NK-92 treated with Interleukin-12 subunit alpha and Interleukin-12 subunit beta, amount 100 ng/mL, for 24 hours (cell line): ENCODE measurements around the gene TP53.
"Not testable (repeated sequence)": the region's sequence is repeated elsewhere in the genome, so short reads cannot be mapped to it uniquely, and the experiment has no call there.

Experiments
- DNase-seq: peaks from one replicate; lab custom pipeline; 2025; lab: John Stamatoyannopoulos, UW

The TP53 gene

GRCh38 chr17:7631398-7632380 is 55.6 kb downstream of the TP53 start:
- no peak for DNase-seq

- no peak for DNase-seq
These were observed 57.2 kb downstream of the TP53 start, which contains the start of gene SHBG for GRCh38 chr17:7629939-7630571. Gene SHBG (plus strand): TSS chr17:7630135. CDS start chr17:7630173, 38 bp downstream.

GRCh38 chr17:7627250-7628121 is 59.8 kb downstream of the TP53 start, which contains the start of gene SAT2:
Gene SAT2 (minus strand): TSS chr17:7627821. CDS start chr17:7627635, 186 bp downstream.
- peak; percentile 78 for DNase-seq

- no peak for DNase-seq
These were observed 60.4 kb downstream of the TP53 start for GRCh38 chr17:7626956-7627249.

GRCh38 chr17:7626307-7626706 is 61.0 kb downstream of the TP53 start:
- no peak for DNase-seq

GRCh38 chr17:7625749-7626148 is 61.5 kb downstream of the TP53 start:
- DNase-seq, result not testable (repeated sequence)

GRCh38 chr17:7623661-7624060 is 63.6 kb downstream of the TP53 start:
- DNase-seq, result no peak

GRCh38 chr17:7620835-7621234 is 66.5 kb downstream of the TP53 start:
- DNase-seq, result no peak

GRCh38 chr17:7618608-7619007 is 68.7 kb downstream of the TP53 start:
- no peak for DNase-seq
